Measurements from ENCODE around the gene GRID2. TPM values are rescaled to one million over a fixed set of nuclear protein-coding genes. Genes with fewer than 3 reads are reported as not detected.
A peak's percentile ranks its signal among the peaks of the same experiment; 100 is the strongest.

GRID2 gene
- polyA plus RNA-seq, 1 donor (not counting 4 experiments of a cell fraction or from before 2014, with no cell fraction given): not detected

DNA sequence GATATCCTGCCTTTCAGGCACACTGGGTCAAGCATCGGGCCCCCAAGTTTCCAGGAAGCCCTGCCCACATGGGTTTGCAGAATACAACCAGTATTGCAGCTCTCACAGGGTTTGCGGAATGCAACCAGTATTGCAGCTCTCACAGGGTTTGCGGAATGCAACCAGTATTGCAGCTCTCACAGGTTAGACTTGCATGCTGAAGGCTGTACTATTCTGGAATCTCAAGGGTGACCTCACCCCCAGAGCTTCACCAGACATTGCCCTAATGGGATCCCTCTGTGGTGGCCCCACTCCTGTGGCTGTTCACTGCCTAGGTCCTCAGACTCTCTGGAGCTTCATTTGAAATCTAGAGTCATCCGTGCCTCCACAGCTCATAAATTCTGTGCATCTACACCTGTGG, 884.1 kb downstream of the GRID2 start:
- dilution Hi-C loops (cut with MboI; ENCODE audit: extremely low pct_ligation_motif_present, low sequenced_read_pairs): no loop called here
- FAIRE-seq (no peak), DNase-seq (ENCODE audit: low read depth, low spot score) (no peak)
- no peak overlapping the region for H3K4me2 ChIP-seq (ENCODE audit: control insufficient read depth, extremely low read depth, insufficient read depth, low read depth, low read length)
- no peaks in the 10 kb centered on the region for H3K9me1 ChIP-seq (ENCODE audit: control insufficient read depth, extremely low read depth, insufficient read depth, low read length)
- no peaks in the 10 kb centered on the region for H3K79me2 ChIP-seq (ENCODE audit: control insufficient read depth, insufficient read depth, low read length)
- H3K9me3 ChIP-seq (ENCODE audit: control insufficient read depth, low read depth, low read length): no peaks in the 10 kb centered on the region
- H3K27ac ChIP-seq (ENCODE audit: control insufficient read depth, insufficient read depth, low read length): no peak overlapping the region
- no peak for TF ChIP-seq EZH2 (IDR thresholded peaks at IDR 0.05; ENCODE audit: low read length)
- TF ChIP-seq, protein P1, sequence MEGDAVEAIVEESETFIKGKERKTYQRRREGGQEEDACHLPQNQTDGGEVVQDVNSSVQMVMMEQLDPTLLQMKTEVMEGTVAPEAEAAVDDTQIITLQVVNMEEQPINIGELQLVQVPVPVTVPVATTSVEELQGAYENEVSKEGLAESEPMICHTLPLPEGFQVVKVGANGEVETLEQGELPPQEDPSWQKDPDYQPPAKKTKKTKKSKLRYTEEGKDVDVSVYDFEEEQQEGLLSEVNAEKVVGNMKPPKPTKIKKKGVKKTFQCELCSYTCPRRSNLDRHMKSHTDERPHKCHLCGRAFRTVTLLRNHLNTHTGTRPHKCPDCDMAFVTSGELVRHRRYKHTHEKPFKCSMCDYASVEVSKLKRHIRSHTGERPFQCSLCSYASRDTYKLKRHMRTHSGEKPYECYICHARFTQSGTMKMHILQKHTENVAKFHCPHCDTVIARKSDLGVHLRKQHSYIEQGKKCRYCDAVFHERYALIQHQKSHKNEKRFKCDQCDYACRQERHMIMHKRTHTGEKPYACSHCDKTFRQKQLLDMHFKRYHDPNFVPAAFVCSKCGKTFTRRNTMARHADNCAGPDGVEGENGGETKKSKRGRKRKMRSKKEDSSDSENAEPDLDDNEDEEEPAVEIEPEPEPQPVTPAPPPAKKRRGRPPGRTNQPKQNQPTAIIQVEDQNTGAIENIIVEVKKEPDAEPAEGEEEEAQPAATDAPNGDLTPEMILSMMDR (optimal IDR thresholded peaks at IDR 0.05 in 1 of 3, IDR thresholded peaks at IDR 0.05 in 1 of 3, conservative IDR thresholded peaks at IDR 0.05 in 1 of 3; ENCODE audit: extremely low read depth in 1 of 3, insufficient read depth in 2 of 3, low read length in 3 of 3): no peak
- no peak overlapping the region for H3K4me3 ChIP-seq (ENCODE audit: control insufficient read depth in 2 of 3, extremely low read depth in 1 of 3, insufficient read depth in 2 of 3, low read depth in 1 of 3, low read length in 3 of 3)
- no peak overlapping the region for H3K9ac ChIP-seq (ENCODE audit: control insufficient read depth, extremely low read depth, insufficient read depth, low read length)
- H3K27me3 ChIP-seq (ENCODE audit: control insufficient read depth, extremely low read depth, insufficient read depth, low read length): no peaks in the 10 kb centered on the region
- H2AFZ ChIP-seq (ENCODE audit: control insufficient read depth, low read length): no peak overlapping the region
- H3K4me1 ChIP-seq (ENCODE audit: control insufficient read depth, extremely low read depth, insufficient read depth, low read length): peaks cover 14% of the 10 kb centered on the region
- no peaks in the 10 kb centered on the region for H3K36me3 ChIP-seq (ENCODE audit: control insufficient read depth in 2 of 2, extremely low read depth in 1 of 2, insufficient read depth in 2 of 2, low read length in 2 of 2)
- no peaks in the 10 kb centered on the region for H4K20me1 ChIP-seq (ENCODE audit: control insufficient read depth, extremely low read depth, insufficient read depth, low read length)

DNA sequence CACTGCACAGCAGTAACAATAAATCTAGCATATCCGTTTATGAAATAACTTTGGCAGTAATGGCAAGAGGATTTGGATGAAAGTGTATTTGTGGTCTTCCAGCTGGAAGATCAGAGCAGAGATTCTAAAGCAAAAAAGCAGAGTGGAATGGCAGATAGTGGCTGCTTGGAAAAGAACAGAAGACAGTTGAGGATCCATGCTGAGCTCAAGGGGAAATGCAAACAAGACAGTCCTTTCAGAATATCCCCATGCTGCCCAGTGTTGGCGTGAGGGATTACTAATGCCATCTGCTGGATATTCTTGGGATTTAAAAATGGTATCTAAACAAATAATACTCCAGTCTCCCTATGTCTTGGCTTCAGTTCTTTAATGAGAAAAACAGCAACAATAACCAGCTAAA, 895.7 kb downstream of the GRID2 start:
- Histone ChIP-seq H4K20me1 (ENCODE audit: control insufficient read depth, extremely low read depth, insufficient read depth, low read length) (no peaks in the 10 kb centered on the region), H3K9ac (ENCODE audit: control insufficient read depth, extremely low read depth, insufficient read depth, low read length) (no peak overlapping the region), H3K4me2 (ENCODE audit: control insufficient read depth, extremely low read depth, insufficient read depth, low read depth, low read length) (no peak overlapping the region), H3K4me1 (ENCODE audit: control insufficient read depth, extremely low read depth, insufficient read depth, low read length) (no peaks in the 10 kb centered on the region), H3K79me2 (ENCODE audit: control insufficient read depth, insufficient read depth, low read length) (no peaks in the 10 kb centered on the region), H2AFZ (ENCODE audit: control insufficient read depth, low read length) (no peak overlapping the region), H3K27ac (ENCODE audit: control insufficient read depth, insufficient read depth, low read length) (no peak overlapping the region), H3K9me3 (ENCODE audit: control insufficient read depth, low read depth, low read length) (no peaks in the 10 kb centered on the region), H3K27me3 (ENCODE audit: control insufficient read depth, extremely low read depth, insufficient read depth, low read length) (no peaks in the 10 kb centered on the region), H3K4me3 (ENCODE audit: control insufficient read depth in 2 of 3, extremely low read depth in 1 of 3, insufficient read depth in 2 of 3, low read depth in 1 of 3, low read length in 3 of 3) (no peak overlapping the region), H3K36me3 (ENCODE audit: control insufficient read depth in 2 of 2, extremely low read depth in 1 of 2, insufficient read depth in 2 of 2, low read length in 2 of 2) (no peaks in the 10 kb centered on the region), H3K9me1 (ENCODE audit: control insufficient read depth, extremely low read depth, insufficient read depth, low read length) (no peaks in the 10 kb centered on the region)
- TF ChIP-seq EZH2 (IDR thresholded peaks at IDR 0.05; ENCODE audit: low read length): no peak
- TF ChIP-seq, protein P1 (optimal IDR thresholded peaks at IDR 0.05 in 1 of 3, IDR thresholded peaks at IDR 0.05 in 1 of 3, conservative IDR thresholded peaks at IDR 0.05 in 1 of 3; ENCODE audit: extremely low read depth in 1 of 3, insufficient read depth in 2 of 3, low read length in 3 of 3): peak; percentile 53 to 62 (median 54)
- FAIRE-seq (peak; percentile 52), DNase-seq (ENCODE audit: low read depth, low spot score) (no peak)
- dilution Hi-C loops (cut with MboI; ENCODE audit: extremely low pct_ligation_motif_present, low sequenced_read_pairs): no loop called here
